Measurements from ENCODE around the gene RNF32. TPM values are rescaled to one million over a fixed set of nuclear protein-coding genes. Genes with fewer than 3 reads are reported as not detected.
"Not testable (repeated sequence)": the region's sequence is repeated elsewhere in the genome, so short reads cannot be mapped to it uniquely, and the experiment has no call there.

RNF32 gene
- polyA plus RNA-seq, 3 donors = 0.03 to 0.13 TPM; not detected in 1

GRCh38 chr7:156634117-156634516 lies 6.5 kb upstream of the RNF32 start:
- Histone ChIP-seq H3K27ac (ENCODE audit: low read depth in 1 of 2, low read length in 2 of 2) (no peak overlapping the region), H3K27me3 (ENCODE audit: control insufficient read depth in 2 of 2, insufficient read depth in 2 of 2, low read length in 2 of 2) (peaks cover 0 to 3% of the 10 kb centered on the region in 2 donors), H3K9ac (ENCODE audit: insufficient read depth, low read length, poor library complexity, severe bottlenecking) (no peak overlapping the region), H2AFZ (ENCODE audit: insufficient read depth, low read depth, low read length, poor library complexity, severe bottlenecking) (no peak overlapping the region), H3K4me3 (replicated peaks in 1 of 3; ENCODE audit: low read depth in 2 of 3, low read length in 3 of 3) (no peak overlapping the region), H3K36me3 (replicated peaks in 1 of 2; ENCODE audit: control insufficient read depth in 1 of 2, insufficient read depth in 2 of 2, low read length in 2 of 2) (no peaks in the 10 kb centered on the region), H4K20me1 (ENCODE audit: insufficient read depth, low read length) (no peaks in the 10 kb centered on the region), H3K4me2 (replicated peaks; ENCODE audit: extremely low read depth, low read length, poor library complexity, severe bottlenecking) (no peak overlapping the region), H3K9me3 (replicated peaks in 1 of 2; ENCODE audit: control insufficient read depth in 1 of 2, insufficient read depth in 1 of 2, low read length in 2 of 2) (peaks cover 13 to 18% of the 10 kb centered on the region in 2 donors), H3K4me1 (ENCODE audit: control insufficient read depth in 1 of 2, insufficient read depth in 2 of 2, low read length in 2 of 2) (no peaks in the 10 kb centered on the region), H3K79me2 (ENCODE audit: insufficient read depth, low read length) (no peaks in the 10 kb centered on the region)
- TF ChIP-seq CTCF (IDR thresholded peaks at IDR 0.05) = no peak
- Mint-ChIP-seq H3K27ac (no peak overlapping the region), H3K36me3 (no peaks in the 10 kb centered on the region), H3K4me3 (no peak overlapping the region), H3K4me1 (no peaks in the 10 kb centered on the region), H3K27me3 (ENCODE audit: low read depth in 3 of 3) (peaks cover 3 to 15% (median 3%) of the 10 kb centered on the region in 3 donors), H3K9me3 (peaks cover 5 to 29% (median 23%) of the 10 kb centered on the region in 7 donors)
- intact Hi-C loops (cut with micrococcal nuclease) = no loop called here
- DNase-seq = no peak
- WGBS (ENCODE audit: insufficient coverage) = no CpG with 5 or more reads among the region's 3 CpGs

- TF ChIP-seq CTCF (IDR thresholded peaks at IDR 0.05) = no peak
- peaks cover 8% of the 10 kb centered on the region for H3K4me1 Mint-ChIP-seq
- no peak overlapping the region for H3K4me3 ChIP-seq (replicated peaks in 1 of 3; ENCODE audit: low read depth in 2 of 3, low read length in 3 of 3)
- H3K79me2 ChIP-seq (ENCODE audit: insufficient read depth, low read length) = no peaks in the 10 kb centered on the region
- H3K9me3 Mint-ChIP-seq = peaks cover 8 to 24% (median 17%) of the 10 kb centered on the region in 7 donors
- H3K9me3 ChIP-seq (replicated peaks in 1 of 2; ENCODE audit: control insufficient read depth in 1 of 2, insufficient read depth in 1 of 2, low read length in 2 of 2) = peaks cover 12% of the 10 kb centered on the region in 2 donors
- peaks cover 5 to 25% (median 5%) of the 10 kb centered on the region in 3 donors for H3K27me3 Mint-ChIP-seq (ENCODE audit: low read depth in 3 of 3)
- no peak overlapping the region for H3K4me2 ChIP-seq (replicated peaks; ENCODE audit: extremely low read depth, low read length, poor library complexity, severe bottlenecking)
- no peak overlapping the region for H3K27ac ChIP-seq (ENCODE audit: low read depth in 1 of 2, low read length in 2 of 2)
- H3K27me3 ChIP-seq (ENCODE audit: control insufficient read depth in 2 of 2, insufficient read depth in 2 of 2, low read length in 2 of 2) = peaks cover 0 to 7% of the 10 kb centered on the region in 2 donors
- H3K4me3 Mint-ChIP-seq = peak overlapping the region in 1 of 2 donors; percentile 19
- intact Hi-C loops (cut with micrococcal nuclease) = no loop called here
- no peak overlapping the region for H2AFZ ChIP-seq (ENCODE audit: insufficient read depth, low read depth, low read length, poor library complexity, severe bottlenecking)
- H4K20me1 ChIP-seq (ENCODE audit: insufficient read depth, low read length) = no peaks in the 10 kb centered on the region
- peaks cover 4 to 7% of the 10 kb centered on the region in 2 donors for H3K36me3 Mint-ChIP-seq
- 100% methylated on average over 2 of the region's 7 CpGs for WGBS (ENCODE audit: insufficient coverage)
- peaks cover 11 to 13% of the 10 kb centered on the region in 2 donors for H3K4me1 ChIP-seq (ENCODE audit: control insufficient read depth in 1 of 2, insufficient read depth in 2 of 2, low read length in 2 of 2)
- H3K36me3 ChIP-seq (replicated peaks in 1 of 2; ENCODE audit: control insufficient read depth in 1 of 2, insufficient read depth in 2 of 2, low read length in 2 of 2) = no peaks in the 10 kb centered on the region
- no peak for DNase-seq
- no peak overlapping the region for H3K9ac ChIP-seq (ENCODE audit: insufficient read depth, low read length, poor library complexity, severe bottlenecking)
- H3K27ac Mint-ChIP-seq = no peak overlapping the region
These were observed 4.8 kb upstream of the RNF32 start for GRCh38 chr7:156635529-156636385.

GRCh38 chr7:156637093-156637492 lies 3.5 kb upstream of the RNF32 start:
- H3K79me2 ChIP-seq (ENCODE audit: insufficient read depth, low read length); H3K4me3 ChIP-seq (replicated peaks in 1 of 3; ENCODE audit: low read depth in 2 of 3, low read length in 3 of 3); H3K27ac ChIP-seq (ENCODE audit: low read depth in 1 of 2, low read length in 2 of 2); H3K36me3 ChIP-seq (replicated peaks in 1 of 2; ENCODE audit: control insufficient read depth in 1 of 2, insufficient read depth in 2 of 2, low read length in 2 of 2); H3K9ac ChIP-seq (ENCODE audit: insufficient read depth, low read length, poor library complexity, severe bottlenecking); H3K27ac Mint-ChIP-seq; H4K20me1 ChIP-seq (ENCODE audit: insufficient read depth, low read length); intact Hi-C loops (cut with micrococcal nuclease); H2AFZ ChIP-seq (ENCODE audit: insufficient read depth, low read depth, low read length, poor library complexity, severe bottlenecking); H3K36me3 Mint-ChIP-seq; H3K4me2 ChIP-seq (replicated peaks; ENCODE audit: extremely low read depth, low read length, poor library complexity, severe bottlenecking); H3K4me3 Mint-ChIP-seq; DNase-seq: not testable (repeated sequence)
- H3K9me3 Mint-ChIP-seq = peaks cover 8 to 29% (median 17%) of the 10 kb centered on the region in 7 donors
- 96% methylated on average over 5 of the region's 7 CpGs for WGBS (ENCODE audit: insufficient coverage)
- peaks cover 17 to 22% of the 10 kb centered on the region in 2 donors for H3K4me1 ChIP-seq (ENCODE audit: control insufficient read depth in 1 of 2, insufficient read depth in 2 of 2, low read length in 2 of 2)
- H3K27me3 ChIP-seq (ENCODE audit: control insufficient read depth in 2 of 2, insufficient read depth in 2 of 2, low read length in 2 of 2) = peaks cover 9 to 20% of the 10 kb centered on the region in 2 donors
- peaks cover 11 to 36% (median 13%) of the 10 kb centered on the region in 3 donors for H3K27me3 Mint-ChIP-seq (ENCODE audit: low read depth in 3 of 3)
- H3K9me3 ChIP-seq (replicated peaks in 1 of 2; ENCODE audit: control insufficient read depth in 1 of 2, insufficient read depth in 1 of 2, low read length in 2 of 2) = peaks cover 12% of the 10 kb centered on the region in 2 donors
- H3K4me1 Mint-ChIP-seq = peaks cover 15% of the 10 kb centered on the region
